HG03520 (cell line): Measurements from ENCODE around the gene LMX1B.

Experiments used
- ATAC-seq: cut with Tn5 transposase; IDR thresholded peaks from one replicate; pipeline ENCODE4 v1.9.1; 2021; ENCODE audit warnings: mild to moderate bottlenecking, moderate library complexity; ENCODE audit not compliant: unreplicated experiment

LMX1B gene

GRCh38 chr9:126617003-126617822, 3.5 kb downstream of the LMX1B start:
- no peak for ATAC-seq

GRCh38 chr9:126617823-126618165, 4.1 kb downstream of the LMX1B start:
- ATAC-seq = no peak

- ATAC-seq = no peak
These were observed 4.5 kb downstream of the LMX1B start for GRCh38 chr9:126618190-126618584.

GRCh38 chr9:126618585-126619360, 5.0 kb downstream of the LMX1B start:
- no peak for ATAC-seq

GRCh38 chr9:126619361-126620135, 5.8 kb downstream of the LMX1B start:
- no peak for ATAC-seq

- no peak for ATAC-seq
These were observed 6.8 kb downstream of the LMX1B start for GRCh38 chr9:126620478-126620877.

- ATAC-seq = no peak
These were observed 7.6 kb downstream of the LMX1B start for GRCh38 chr9:126621061-126621918.

- no peak for ATAC-seq
These were observed 8.4 kb downstream of the LMX1B start for GRCh38 chr9:126621919-126622735.

GRCh38 chr9:126623314-126623666, 9.6 kb downstream of the LMX1B start:
- no peak for ATAC-seq

- ATAC-seq = no peak
These were observed 10.1 kb downstream of the LMX1B start for GRCh38 chr9:126623667-126624478.

GRCh38 chr9:126624479-126624826, 10.7 kb downstream of the LMX1B start:
- no peak for ATAC-seq

GRCh38 chr9:126624912-126625311, 11.2 kb downstream of the LMX1B start:
- ATAC-seq = no peak

GRCh38 chr9:126625329-126626126, 11.8 kb downstream of the LMX1B start:
- ATAC-seq = no peak

- ATAC-seq = no peak
These were observed 12.6 kb downstream of the LMX1B start for GRCh38 chr9:126626127-126626925.

GRCh38 chr9:126626926-126627233, 13.2 kb downstream of the LMX1B start:
- no peak for ATAC-seq

- ATAC-seq = no peak
These were observed 14.4 kb downstream of the LMX1B start for GRCh38 chr9:126628146-126628545.

- no peak for ATAC-seq
These were observed 15.4 kb downstream of the LMX1B start for GRCh38 chr9:126628969-126629674.
